HG03378 (cell line): ENCODE results near the gene MROH9.
"Not testable (repeated sequence)": the region's sequence is repeated elsewhere in the genome, so short reads cannot be mapped to it uniquely, and the experiment has no call there.

Experiments
- ATAC-seq: cut with Tn5 transposase; IDR thresholded peaks from one replicate; pipeline ENCODE4 v1.9.1; 2021; ENCODE audit warnings: mild to moderate bottlenecking, moderate library complexity; ENCODE audit not compliant: unreplicated experiment

The MROH9 gene, protein sequence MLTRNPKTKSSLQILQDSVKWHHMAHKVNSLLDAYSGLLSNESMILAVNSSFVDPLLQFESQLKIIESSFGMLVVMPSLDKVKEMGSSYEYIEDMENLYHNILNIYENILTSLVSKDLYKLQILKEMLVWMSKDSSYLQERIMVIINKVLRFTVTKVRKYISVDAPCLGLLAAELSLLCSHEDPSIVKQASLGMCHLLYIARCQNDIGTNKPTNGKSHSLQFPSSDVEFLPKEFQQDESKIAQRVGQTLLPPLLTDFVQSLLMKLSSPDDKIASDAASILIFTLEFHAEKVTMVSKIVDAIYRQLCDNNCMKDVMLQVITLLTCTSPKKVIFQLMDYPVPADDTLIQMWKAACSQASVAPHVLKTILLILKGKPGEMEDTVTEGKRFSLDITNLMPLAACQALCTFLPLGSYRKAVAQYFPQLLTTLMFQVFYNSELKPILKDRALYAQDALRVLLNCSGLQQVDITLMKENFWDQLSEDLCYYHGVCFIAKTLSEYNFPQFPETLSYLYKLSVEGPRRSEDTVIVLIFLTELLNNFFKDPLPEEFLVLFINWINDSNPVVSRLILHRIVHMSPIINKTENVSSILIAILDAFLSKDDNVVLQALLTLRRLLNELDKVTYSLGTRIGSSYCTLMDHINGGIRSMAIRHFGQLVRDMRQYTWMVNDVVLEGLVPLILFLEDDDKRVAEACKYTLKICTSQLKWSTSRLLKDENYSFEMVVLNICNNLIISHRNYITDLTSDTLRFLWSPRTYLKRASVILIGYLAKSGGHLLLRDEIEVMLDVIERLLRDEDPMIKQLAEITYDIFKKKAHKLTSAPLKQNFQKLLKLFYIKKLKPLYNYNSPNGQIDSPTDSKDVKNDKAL

DNA sequence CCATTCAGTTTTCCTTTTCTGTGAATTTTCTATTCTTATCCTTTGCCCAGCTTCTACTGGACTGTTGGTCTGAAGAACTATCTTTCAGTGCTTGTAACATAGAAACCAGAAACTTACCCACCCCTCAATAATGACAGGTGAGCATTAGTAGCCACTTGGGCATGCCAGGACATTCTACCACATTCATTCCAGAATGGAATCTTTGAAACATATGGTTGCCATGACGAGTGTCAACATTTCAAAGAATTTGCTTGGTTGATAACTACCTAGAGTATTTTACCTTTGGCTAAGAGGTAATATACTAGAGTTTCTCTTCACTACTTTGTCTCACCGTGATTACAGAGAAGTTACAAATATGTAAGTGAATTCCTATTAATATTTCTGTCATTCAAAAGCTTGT lies at the start of gene MROH9:
MROH9 (plus strand) TSS at position 304 of the 400 bp plus-strand sequence. CDS start 10,023 bp downstream, outside the sequence.
- no peak for ATAC-seq

DNA sequence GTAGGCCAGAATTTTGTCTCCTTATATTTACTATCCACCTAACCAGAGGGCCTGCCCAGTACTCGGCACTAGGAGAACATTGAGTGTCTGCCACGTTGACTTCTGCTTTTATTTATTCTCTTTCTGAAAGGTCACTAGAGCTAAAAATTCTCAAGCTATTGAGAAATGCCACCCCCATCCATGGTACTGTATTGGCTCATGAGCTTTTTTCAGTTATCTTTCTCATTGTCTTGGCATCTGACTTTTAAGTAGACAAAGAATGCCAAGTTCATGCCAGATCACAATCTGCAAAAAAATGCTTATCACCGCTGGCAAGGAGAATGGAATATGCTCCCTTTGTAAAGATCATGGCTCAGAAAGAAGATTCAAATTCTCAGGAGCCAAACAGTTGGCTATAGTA lies 49.8 kb upstream of the MROH9 start:
- no peak for ATAC-seq

DNA sequence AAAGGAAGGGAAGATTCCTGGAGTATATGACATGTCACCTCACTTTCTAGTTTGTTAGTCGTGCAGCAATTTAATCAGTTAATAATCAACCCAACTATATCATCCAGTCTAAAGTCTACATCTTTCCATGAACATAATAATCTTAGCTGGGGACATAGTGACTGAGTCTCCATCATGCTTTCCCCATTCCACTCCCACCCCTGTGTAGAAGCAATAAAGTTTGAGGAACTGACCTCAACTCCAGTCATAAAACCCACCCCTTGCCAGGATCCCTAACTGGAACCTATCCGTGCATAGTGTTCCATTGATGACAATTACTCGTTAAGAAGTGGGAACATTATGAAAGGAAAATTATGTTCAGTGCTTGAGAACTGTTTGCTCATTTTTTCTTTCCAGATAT lies 48.9 kb upstream of the MROH9 start:
- no peak for ATAC-seq

DNA sequence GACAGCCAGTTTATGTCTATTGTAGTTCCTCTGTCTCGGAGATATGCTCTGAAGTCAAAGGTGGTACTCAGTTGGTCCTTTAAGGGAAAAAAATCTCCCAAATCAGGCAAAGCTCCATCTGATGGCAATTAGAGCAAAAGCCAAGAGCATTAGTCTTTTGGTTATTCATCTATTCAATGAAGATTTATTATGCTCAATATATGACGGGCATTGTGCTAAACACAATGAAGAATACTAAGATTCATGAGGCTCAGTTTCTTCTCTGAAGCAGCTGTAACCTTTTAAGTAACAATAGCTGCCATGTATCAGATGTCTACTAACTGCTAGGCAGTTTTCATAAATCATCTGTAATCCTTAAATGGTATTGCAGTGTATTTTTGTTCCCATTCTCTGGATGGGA lies 47.6 kb upstream of the MROH9 start:
- no peak for ATAC-seq

DNA sequence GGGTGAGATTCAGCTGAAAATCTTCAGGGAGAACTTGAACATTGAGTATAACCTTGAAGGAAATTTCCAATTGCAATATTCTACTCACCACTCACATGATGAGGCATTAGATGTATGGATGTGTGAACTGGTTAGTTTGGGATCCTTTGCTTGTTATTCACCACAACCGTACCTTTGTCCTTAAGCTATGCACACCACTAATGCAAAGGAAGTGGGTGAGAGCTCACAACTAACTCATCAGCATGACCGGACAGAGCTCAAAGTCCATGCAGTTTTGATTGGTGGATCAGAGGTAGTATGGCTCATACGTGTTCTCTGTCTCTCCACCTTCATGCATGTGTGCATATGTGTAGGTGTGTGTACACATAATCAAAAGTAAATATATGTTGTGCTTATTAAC lies 43.5 kb upstream of the MROH9 start:
- ATAC-seq: no peak

DNA sequence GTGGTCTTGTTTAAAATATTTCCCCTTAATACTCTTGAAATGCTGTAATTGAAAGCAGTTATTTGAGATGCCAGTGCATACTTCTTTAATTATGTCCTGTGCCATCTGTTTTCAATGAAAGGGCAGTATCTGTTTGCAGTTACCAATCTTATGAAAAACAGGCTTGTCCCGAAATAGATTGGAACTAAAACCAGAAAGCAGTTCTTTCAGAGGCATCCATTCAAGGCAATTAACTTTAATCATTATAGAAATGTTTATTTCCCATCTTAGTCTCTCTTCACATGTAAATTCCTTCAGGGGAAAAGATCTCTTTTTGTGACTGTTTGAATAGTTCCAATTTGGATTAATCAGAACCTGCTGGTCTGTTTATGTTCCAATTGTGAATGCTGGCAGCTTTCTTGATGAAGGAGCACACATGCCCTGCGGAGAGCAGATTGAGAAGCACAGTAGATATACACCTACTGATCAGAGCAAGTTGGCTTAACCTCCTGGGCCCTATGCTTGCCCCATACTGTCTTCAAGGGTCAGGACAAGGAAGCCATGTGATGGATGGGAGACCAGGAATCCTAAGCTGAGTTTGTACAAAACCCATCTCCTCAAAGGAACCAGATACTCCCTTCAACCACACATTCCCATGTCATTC lies 41.6 kb upstream of the MROH9 start:
- ATAC-seq: no peak

DNA sequence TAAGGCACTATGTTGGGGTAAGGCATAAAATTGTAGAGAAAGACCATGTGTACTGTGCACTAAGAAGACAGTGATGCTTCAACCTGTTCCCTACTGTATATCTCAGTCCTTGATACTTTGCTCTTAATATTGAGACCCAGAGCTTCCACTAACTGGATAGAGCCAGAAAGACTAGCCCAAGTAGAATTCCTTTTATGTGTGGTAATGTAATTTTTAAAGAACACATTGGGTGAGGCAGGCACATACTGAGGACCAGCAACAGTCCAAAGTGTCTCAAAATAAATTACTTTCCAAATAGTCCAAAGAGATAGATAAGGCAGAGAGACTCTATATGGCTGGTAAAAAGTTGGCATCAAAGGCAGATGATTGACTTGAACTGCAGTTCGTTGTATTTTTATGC lies 31.4 kb upstream of the MROH9 start:
- ATAC-seq: no peak

DNA sequence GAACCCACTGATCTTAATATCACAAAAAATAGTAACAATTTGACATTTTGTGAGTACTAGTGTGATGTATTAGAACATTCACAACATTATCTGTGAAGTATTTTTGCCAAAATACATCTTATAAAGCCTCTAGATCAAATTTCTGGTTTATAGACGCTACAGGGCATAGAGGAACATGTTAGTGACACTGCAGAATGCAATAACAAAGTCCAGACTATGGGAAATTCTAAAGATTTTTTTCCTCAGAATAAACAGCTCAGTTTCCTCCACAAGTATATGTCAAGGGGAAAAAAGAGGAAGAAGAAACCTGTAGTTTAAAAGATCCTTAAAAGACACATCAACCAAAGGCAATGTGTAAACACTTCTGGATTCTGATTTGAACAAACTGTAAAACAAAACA lies 26.4 kb upstream of the MROH9 start:
- ATAC-seq: no peak

DNA sequence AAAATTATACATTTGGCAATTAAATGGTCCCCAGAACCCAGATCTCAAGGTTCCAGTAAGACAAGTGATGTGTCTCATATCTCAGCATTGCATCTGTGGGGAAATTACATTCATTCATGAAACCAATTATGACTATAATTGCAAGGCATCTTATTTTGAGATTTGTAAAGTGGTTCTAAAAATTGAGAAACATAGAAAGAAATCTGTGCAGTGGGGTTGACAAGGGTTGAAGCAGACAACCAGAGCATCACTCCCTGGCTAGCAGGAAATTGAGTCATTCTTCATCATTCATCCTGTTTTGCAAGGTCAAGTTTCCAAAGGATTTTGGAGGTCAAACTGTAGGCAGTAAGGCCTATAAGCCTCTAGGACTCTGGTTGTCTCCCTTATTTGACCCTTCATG lies 25.1 kb upstream of the MROH9 start:
- no peak for ATAC-seq

DNA sequence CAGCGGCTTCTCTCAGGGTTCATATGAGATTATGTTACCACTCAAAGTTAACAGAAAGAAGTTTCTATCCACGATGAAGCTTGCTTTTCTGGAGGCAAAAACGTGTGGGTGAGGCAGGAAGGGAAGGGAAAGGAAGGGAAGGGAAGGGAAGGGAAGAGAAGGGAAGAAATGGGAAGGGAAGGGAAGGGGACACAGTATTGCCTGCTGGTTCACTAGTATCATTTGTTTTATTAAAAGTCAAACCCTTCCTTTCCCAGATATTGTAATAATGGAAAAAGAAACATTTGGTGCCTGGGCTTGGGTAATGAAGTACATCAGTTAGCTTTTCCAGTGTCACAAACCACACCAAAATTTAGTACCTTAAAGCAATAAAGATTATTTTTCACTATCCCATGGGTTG lies 18.0 kb upstream of the MROH9 start:
- no peak for ATAC-seq

DNA sequence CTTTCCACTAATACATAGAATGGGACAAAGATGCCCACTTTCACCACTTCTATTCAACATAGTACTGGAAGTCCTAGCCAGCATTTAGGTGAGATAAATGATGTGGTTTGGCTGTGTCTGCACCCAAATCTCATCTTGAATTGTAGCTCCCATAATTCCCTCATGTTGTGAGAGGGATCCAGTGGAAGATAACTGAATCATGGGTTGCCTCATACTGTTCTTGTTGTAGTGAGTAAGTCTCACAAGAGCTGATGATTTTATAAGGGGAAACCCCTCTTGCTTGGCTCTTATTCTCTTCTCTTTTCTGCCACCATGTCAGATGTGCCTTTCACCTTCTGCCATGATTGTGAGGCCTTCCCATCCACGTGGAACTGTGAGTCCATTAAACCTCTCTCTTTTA lies 10.7 kb upstream of the MROH9 start:
- not testable (repeated sequence) for ATAC-seq

DNA sequence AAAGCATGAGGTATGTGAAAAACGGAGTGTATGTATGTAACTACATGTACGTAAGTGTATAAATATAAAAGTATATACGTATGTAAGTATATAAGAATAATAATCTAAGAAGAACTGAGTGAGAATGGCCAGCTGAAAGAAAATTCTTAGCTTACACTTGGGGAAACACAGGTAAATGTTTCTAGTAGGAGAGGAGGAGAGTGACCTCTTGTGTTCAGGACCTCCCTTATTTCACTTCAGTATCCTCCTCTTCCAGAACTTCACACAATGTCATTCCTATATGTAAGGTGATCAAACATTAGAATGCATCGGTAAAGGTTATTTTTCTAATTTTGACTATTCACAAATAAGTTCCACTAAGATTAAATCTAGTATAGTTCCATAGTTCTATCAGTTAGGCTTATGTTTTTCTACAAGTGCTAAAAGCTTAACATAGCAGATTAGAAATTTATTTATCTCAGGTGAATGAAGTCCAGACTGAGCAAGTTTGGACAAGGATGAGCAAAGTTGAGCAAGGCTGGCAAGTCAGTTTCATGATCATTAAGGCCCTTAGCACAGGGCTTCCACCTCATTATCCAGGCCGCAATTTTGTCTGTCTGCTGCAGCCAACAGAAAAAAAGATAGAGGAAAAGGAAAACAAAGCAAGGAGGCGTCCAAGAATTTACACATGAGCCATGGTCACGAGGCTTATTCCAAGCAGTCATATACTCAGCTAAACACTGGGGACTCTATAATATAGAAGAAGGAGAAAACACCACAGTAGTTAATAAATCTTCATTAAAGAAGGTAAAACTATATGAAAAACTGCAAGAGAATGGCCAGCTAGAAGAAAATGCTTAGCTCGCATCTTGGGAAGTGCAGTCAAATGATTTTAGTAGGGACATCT lies 7.1 kb upstream of the MROH9 start:
- ATAC-seq: no peak

DNA sequence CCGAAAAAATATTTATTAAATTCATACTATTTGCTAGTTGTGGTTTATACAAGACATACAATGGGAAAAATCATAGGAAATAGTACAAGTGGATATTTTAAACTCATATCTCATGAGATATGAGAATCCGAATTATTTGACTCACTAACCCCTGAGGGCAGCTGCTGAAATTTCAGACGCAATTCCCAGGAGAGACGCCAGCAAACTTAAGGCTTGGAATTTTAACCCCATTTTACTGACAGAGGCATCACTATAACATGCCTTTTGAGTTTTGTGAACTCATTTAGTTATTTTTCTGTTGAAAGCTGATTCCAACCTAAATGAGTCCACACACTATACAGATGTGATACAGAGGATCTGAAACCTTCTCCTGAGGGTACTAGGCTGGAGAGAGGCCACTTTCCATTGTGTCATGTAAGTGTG lies 5.9 kb upstream of the MROH9 start:
- ATAC-seq: no peak

DNA sequence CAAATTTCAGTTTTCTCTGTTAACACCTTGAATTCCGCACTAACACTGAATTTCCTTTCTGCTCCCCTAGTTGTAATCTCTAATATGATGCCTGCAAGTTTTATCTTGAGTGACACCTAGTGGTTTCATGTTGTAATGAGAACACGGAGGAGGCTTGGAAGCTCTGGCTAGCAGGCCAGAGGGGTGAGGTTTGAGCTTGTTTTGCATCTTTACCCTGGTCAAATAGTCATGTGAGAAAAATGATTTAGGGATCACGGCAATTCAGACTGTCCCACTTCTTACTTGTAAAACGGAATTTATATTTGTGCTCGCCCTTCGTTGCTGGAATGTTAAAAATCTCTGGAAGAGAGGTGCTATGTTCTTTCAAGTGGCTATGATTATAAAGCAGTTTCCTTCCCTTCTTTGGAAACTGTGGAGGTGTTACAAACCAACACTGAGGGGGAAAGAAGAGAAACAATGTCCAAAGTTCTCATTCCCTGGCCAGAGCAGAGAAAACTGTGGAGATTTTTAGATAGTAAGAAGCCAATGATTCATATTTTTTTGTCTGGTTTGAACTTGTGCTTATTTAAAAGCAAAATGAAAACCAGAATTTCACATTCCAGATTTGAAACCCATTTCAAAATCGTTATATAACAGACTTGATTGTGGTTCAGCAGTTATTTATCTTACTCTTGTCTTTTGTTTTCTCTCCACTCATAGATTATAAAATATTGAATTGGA lies 5.3 kb upstream of the MROH9 start:
- peak; percentile 96 for ATAC-seq

DNA sequence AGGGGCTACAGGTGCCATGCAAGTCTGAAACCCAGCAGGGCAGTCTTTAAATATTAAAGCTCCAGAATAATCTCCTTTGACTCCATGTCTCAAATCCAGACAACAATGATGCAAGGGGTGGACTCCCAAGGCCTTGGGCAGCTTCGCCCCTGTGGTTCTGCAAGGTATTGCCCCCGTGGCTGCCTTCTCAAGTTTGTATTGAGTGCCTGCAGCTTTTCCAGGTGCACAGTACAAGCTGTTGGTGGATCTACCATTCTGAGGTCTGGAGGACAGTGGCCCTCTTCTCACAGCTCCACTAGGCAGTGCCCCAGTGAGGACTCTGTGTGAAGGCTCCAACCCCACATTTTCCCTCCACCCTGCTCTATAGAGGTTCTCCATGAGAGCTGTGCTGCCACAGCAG lies 3.7 kb upstream of the MROH9 start:
- no peak for ATAC-seq

DNA sequence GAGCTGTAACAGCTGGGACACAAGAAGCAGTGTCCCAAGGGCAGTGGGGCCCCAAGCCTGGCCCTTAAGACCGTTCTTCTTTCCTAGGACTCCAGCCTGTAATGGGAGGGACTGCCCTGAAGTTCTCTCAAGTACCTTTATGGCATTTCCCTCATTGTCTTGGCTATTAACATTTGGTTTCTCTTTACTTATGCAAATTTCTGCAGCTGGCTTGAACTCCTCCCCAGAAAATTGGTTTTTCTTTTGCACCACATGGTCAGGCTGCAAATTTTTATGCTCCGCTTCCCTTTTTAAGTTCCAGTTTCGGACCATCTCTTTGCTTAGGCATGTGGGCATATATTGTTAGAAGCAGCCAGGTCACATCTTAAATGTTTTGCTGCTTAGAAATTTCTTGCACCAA lies 3.1 kb upstream of the MROH9 start:
- ATAC-seq: no peak

DNA sequence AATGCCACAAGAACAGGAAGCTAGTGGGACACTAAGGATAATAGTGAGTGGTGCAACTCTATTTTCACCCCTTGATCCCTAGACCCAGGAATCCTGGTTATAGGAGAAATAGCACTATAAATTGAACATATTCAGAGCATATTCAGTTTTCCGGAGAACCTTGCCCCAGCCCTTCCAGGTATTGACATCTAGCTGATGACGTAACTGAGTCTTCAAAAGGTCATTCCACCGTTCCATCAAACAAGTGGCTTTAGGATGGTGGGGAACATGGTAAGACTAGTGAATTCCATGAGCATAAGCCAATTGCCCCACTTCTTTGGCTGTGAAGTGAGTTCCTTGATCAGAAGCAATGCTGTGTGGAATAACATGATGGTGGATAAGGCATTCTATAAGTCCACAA lies 2.9 kb downstream of the MROH9 start:
- no peak for ATAC-seq

DNA sequence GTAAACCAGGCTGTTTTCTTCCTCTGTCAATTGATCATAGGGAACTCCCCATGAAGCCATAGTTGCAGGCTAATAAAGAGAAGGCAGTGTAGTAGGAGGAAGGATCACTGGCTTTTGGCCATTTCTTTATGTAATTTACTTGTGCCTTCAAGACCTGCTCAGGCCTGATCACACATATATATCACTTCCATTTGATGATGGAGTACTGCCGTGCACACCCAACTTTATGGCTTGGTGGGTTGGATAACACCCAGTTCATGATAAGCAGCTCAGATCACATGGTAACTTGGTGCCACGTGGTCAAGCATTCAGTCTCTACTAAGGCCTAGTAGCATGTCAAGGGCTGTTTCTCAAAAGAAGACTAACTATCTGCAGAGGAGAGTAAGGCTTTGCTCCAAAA lies 4.1 kb downstream of the MROH9 start:
- ATAC-seq: no peak

DNA sequence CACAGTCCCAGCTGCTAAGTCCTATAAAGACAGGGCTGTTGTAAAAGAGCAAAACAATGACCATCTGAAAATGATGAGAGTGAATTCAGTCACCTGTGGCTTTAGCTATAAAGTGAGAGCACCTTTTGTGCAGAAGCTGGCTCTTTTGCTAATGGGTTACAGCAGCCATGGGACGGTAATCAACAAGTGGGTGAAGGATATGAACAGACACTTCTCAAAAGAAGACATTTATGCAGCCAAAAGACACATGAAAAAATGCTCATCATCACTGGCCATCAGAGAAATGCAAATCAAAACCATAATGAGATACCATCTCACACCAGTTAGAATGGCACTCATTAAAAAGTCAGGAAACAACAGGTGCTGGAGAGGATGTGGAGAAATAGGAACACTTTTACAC lies 16.4 kb downstream of the MROH9 start:
- not testable (repeated sequence) for ATAC-seq

DNA sequence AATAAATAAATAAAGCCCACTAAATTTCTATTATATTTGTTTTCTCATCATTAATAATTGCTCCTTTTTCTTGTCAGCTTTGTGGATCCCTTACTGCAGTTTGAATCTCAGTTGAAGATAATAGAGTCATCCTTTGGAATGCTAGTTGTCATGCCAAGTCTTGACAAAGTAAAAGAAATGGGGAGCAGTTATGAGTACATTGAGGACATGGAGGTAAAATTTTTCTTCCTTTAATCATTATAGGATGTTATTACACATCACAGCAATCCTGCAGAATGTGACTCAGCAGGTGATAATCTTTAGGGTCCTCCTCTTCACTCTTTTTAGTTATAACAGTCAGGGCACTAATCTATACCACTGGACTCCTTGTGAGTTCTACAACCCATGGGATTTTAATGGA lies 24.1 kb downstream of the MROH9 start:
- ATAC-seq: no peak
